ENCODE measurements around the gene CMTM1. TPM values are rescaled to one million over a fixed set of nuclear protein-coding genes. Genes with fewer than 3 reads are reported as not detected.

CMTM1 gene
- total RNA-seq, 1 donor from 2014 or later, result 8.1 TPM

GRCh38 chr16:66568355-66568754 lies 2.1 kb downstream of the CMTM1 start:
- intact Hi-C loops (cut with DNase I), result no loop called here
- ATAC-seq, result no peak

DNA sequence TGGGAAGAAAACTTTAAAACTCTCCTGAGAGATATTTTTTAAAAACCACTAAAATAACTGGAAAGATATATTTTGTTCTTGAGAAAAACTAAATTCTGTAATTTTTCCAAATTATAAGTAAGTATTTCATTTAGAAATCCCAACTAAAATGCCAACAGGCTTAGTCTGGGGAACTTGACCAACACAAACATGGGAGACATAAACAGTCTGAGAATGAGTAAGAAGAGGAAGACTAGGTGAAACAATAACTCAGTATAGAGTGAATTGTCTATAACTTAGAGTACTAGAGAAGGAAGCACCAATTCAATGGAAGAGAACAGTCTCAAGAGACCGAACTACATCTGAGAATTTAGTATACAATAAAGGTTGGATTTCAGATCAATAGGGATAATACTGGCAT lies 2.9 kb downstream of the CMTM1 start:
- no peak overlapping the region for H3K4me3 ChIP-seq
- no peaks in the 10 kb centered on the region for H3K27me3 ChIP-seq (ENCODE audit: low read depth)
- peaks cover 6% of the 10 kb centered on the region for H3K4me1 ChIP-seq
- no peak overlapping the region for H3K27ac ChIP-seq
- H3K36me3 ChIP-seq, result peaks cover 29% of the 10 kb centered on the region
- no peak for TF ChIP-seq CTCF (IDR thresholded peaks at IDR 0.05)
- H3K9me3 ChIP-seq, result no peaks in the 10 kb centered on the region
- intact Hi-C loops (cut with DNase I), result no loop called here
- no peak for DNase-seq
- no peak for ATAC-seq

More at GRCh38 chr16:66568355-66568754, 2.1 kb downstream of the CMTM1 start:
- TF ChIP-seq CTCF (IDR thresholded peaks at IDR 0.05), result no peak
- no peaks in the 10 kb centered on the region for H3K27me3 ChIP-seq (ENCODE audit: low read depth)
- H3K27ac ChIP-seq, result no peak overlapping the region
- H3K4me3 ChIP-seq, result no peak overlapping the region
- DNase-seq, result no peak
- H3K4me1 ChIP-seq, result peaks cover 6% of the 10 kb centered on the region
- H3K36me3 ChIP-seq, result peaks cover 37% of the 10 kb centered on the region
- H3K9me3 ChIP-seq, result no peaks in the 10 kb centered on the region

- no peak for DNase-seq
Observed at GRCh38 chr16:66569827-66570405, 3.7 kb downstream of the CMTM1 start.

DNA sequence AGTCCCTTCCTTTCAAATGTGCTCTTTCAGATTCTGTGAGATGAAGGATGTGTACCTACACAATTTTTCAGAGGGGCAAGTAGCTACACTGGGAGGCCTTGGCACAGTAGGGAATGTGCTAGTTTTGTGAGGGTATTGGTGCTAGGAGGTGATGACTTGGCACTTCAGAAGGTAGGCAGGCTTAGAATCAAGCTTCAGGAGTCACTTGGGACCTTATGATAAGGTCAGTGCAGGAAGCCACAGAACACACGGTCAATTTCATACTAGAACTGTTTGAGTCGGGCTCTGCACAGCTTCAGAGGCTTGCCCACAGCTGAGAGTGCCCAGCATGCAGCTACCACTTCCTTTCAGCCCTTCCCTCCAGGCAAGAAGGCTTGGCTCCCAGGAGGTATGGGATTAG lies 6.1 kb downstream of the CMTM1 start:
- Histone ChIP-seq H3K4me3 (no peak overlapping the region), H3K9me3 (no peaks in the 10 kb centered on the region)
- ATAC-seq, result no peak

More at GRCh38 chr16:66569827-66570405, 3.7 kb downstream of the CMTM1 start:
- Histone ChIP-seq H3K4me3 (no peak overlapping the region), H3K36me3 (peaks cover 21% of the 10 kb centered on the region), H3K4me1 (peaks cover 4% of the 10 kb centered on the region), H3K27me3 (ENCODE audit: low read depth) (no peaks in the 10 kb centered on the region), H3K27ac (no peak overlapping the region), H3K9me3 (no peaks in the 10 kb centered on the region)
- peak; percentile 41 to 66 for ATAC-seq
- no peak for TF ChIP-seq CTCF (IDR thresholded peaks at IDR 0.05)
- intact Hi-C loops (cut with DNase I), result no loop called here

GRCh38 chr16:66574081-66574480 lies 7.8 kb downstream of the CMTM1 start:
- intact Hi-C loops (cut with DNase I), result no loop called here
- peaks cover 15% of the 10 kb centered on the region for H3K27me3 ChIP-seq (ENCODE audit: low read depth)
- DNase-seq (no peak), ATAC-seq (no peak)
- H3K27ac ChIP-seq, result no peak overlapping the region
- peaks cover 13% of the 10 kb centered on the region for H3K4me1 ChIP-seq
- no peak overlapping the region for H3K4me3 ChIP-seq
- no peak for TF ChIP-seq CTCF (IDR thresholded peaks at IDR 0.05)
- H3K36me3 ChIP-seq, result no peaks in the 10 kb centered on the region
- no peaks in the 10 kb centered on the region for H3K9me3 ChIP-seq

More for the DNA sequence above, 6.1 kb downstream of the CMTM1 start:
- Histone ChIP-seq H3K4me1 (no peaks in the 10 kb centered on the region), H3K27me3 (ENCODE audit: low read depth) (no peaks in the 10 kb centered on the region), H3K27ac (no peak overlapping the region), H3K36me3 (no peaks in the 10 kb centered on the region)
- intact Hi-C loops (cut with DNase I), result no loop called here
- DNase-seq, result no peak
- no peak for TF ChIP-seq CTCF (IDR thresholded peaks at IDR 0.05)

All from lower lobe of right lung (tissue), 2 donors.